DMS114 treated with DMSO at 0.1 percent for 48 hours (cell line): ENCODE data around the gene RFT1.

ENCODE experiments used
- DNase-seq: peaks from one replicate; lab custom pipeline; 2025; ENCODE audit not compliant: unreplicated experiment; lab: John Stamatoyannopoulos, UW

Gene RFT1

GRCh38 chr3:53129344-53129743 lies 891 bp downstream of the RFT1 start:
- DNase-seq: no peak

GRCh38 chr3:53126601-53127000 lies 3.6 kb downstream of the RFT1 start:
- DNase-seq: no peak

- DNase-seq: no peak
Observed at GRCh38 chr3:53123953-53124352, 6.3 kb downstream of the RFT1 start.

- no peak for DNase-seq
Observed at GRCh38 chr3:53123510-53123909, 6.7 kb downstream of the RFT1 start.

GRCh38 chr3:53122933-53123305 lies 7.3 kb downstream of the RFT1 start:
- no peak for DNase-seq

- DNase-seq: no peak
Observed at GRCh38 chr3:53122255-53122932, 7.8 kb downstream of the RFT1 start.

GRCh38 chr3:53120336-53120735 lies 9.9 kb downstream of the RFT1 start:
- DNase-seq: no peak

- no peak for DNase-seq
Observed at GRCh38 chr3:53116956-53117355, 13.3 kb downstream of the RFT1 start.

GRCh38 chr3:53114412-53115074 lies 15.7 kb downstream of the RFT1 start:
- DNase-seq: no peak

- peak; percentile 73 for DNase-seq
Observed at GRCh38 chr3:53114011-53114400, 16.2 kb downstream of the RFT1 start.

GRCh38 chr3:53113293-53114010 lies 16.8 kb downstream of the RFT1 start:
- no peak for DNase-seq

- no peak for DNase-seq
Observed at GRCh38 chr3:53111822-53112221, 18.4 kb downstream of the RFT1 start.

- peak; percentile 9 for DNase-seq
Observed at GRCh38 chr3:53109891-53110771, 20.1 kb downstream of the RFT1 start.

GRCh38 chr3:53109190-53109589 lies 21.0 kb downstream of the RFT1 start:
- no peak for DNase-seq

GRCh38 chr3:53104762-53105161 lies 25.5 kb downstream of the RFT1 start:
- no peak for DNase-seq

GRCh38 chr3:53103397-53104296 lies 26.6 kb downstream of the RFT1 start:
- no peak for DNase-seq

GRCh38 chr3:53102601-53103147 lies 27.6 kb downstream of the RFT1 start:
- DNase-seq: no peak

- DNase-seq: no peak
Observed at GRCh38 chr3:53101956-53102355, 28.3 kb downstream of the RFT1 start.

- DNase-seq: no peak
Observed at GRCh38 chr3:53100818-53101466, 29.3 kb downstream of the RFT1 start.
